ENCODE results near the gene ADSL. TPM values are rescaled to one million over a fixed set of nuclear protein-coding genes. Genes with fewer than 3 reads are reported as not detected.

The ADSL gene
- total and polyA plus RNA-seq, 2 of the 4 experiments (the other 2 are of a cell fraction) = 93.6 to 229 TPM

DNA sequence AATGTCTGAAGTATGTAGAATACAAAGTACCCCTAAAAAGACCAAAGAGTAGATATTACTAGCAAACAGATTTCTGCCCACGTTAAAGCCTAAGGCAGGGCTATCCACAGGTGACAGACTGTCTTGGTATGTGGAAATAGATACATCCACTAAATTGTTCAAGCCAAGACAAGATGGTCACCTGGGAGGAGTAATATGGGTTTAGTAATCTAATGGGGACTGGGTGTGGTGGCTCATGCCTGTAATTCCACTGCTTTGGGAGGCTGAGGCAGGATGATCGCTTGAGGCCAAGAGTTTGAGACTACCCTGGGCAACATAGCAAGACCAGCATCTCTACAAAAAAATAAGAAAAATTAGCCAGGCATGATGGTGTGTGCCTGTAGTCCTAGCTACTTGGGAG, 31.6 kb downstream of the ADSL start:
- H2BK20ac ChIP-seq (ENCODE audit: low read depth, low read length) = no peak overlapping the region
- no CpG with 5 or more reads among the region's 2 CpGs for WGBS, 2 experiments (ENCODE audit: extremely low coverage in 2 of 2, insufficient read length in 1 of 2)
- H3K36me3 ChIP-seq (ENCODE audit: control insufficient read depth, insufficient read depth, low read length) = no peaks in the 10 kb centered on the region
- H4K8ac ChIP-seq (ENCODE audit: low read depth in 2 of 2, low read length in 2 of 2) = no peak overlapping the region
- dilution Hi-C loops (cut with HindIII; ENCODE audit: low sequenced_read_pairs, unreplicated experiment) (no loop called here), in situ Hi-C loops (cut with MboI; ENCODE audit: low sequenced_read_pairs) (no loop called here), intact Hi-C loops (cut with micrococcal nuclease) (loop anchor here (10.0 kb wide), 1 partner anchor 517 kb away; no protein-coding TSS in a partner anchor)
- no peak overlapping the region for H3K14ac ChIP-seq (replicated peaks; ENCODE audit: low read depth, low read length)
- H2BK5ac ChIP-seq (ENCODE audit: low read depth, low read length, poor library complexity, severe bottlenecking) = no peak overlapping the region
- H2AFZ ChIP-seq (replicated peaks; ENCODE audit: low read length, poor library complexity) = no peak overlapping the region
- H3K4ac ChIP-seq (ENCODE audit: low read depth, low read length) = no peak overlapping the region
- ATAC-seq (ENCODE audit: low read depth) = 0 out of 2 replicates have a peak, but pooled peaks have one; percentile 21
- H4K5ac ChIP-seq (ENCODE audit: low read depth, low read length) = no peak overlapping the region
- peaks cover 28% of the 10 kb centered on the region for H4K20me1 ChIP-seq (ENCODE audit: insufficient read depth, low read length)
- POLR2A ChIA-PET (ENCODE audit: unreplicated experiment) = interaction anchor here (0.6 kb wide), 1 partner anchor 1217 kb away, joined by 3 read pairs; no protein-coding TSS in a partner anchor
- H3K9me3 ChIP-seq (ENCODE audit: control insufficient read depth, insufficient read depth, low read length) = no peaks in the 10 kb centered on the region
- H3K4me1 ChIP-seq (ENCODE audit: control insufficient read depth, insufficient read depth, low read length) = peaks cover 3% of the 10 kb centered on the region; the same call in 1 of the 2 replicates
- CTCF ChIA-PET = no interaction called here
- no peak overlapping the region for H2BK120ac ChIP-seq (ENCODE audit: low read depth, low read length)
- H3K9ac ChIP-seq (ENCODE audit: low read depth, low read length) = no peak overlapping the region
- H4K91ac ChIP-seq (ENCODE audit: insufficient read depth, low read depth, low read length) = no peak overlapping the region
- no peak overlapping the region for H3K18ac ChIP-seq (ENCODE audit: low read depth, low read length)
- no peak overlapping the region for H3K4me2 ChIP-seq (ENCODE audit: low read depth, low read length)
- no peak overlapping the region for H2AK5ac ChIP-seq (ENCODE audit: low read depth, low read length)
- H3K79me1 ChIP-seq (ENCODE audit: low read depth in 1 of 2, low read length in 2 of 2) = peaks cover 45 to 84% of the 10 kb centered on the region in 2 experiments
- TF ChIP-seq RAD21 (IDR thresholded peaks at IDR 0.05; ENCODE audit: low read length) = no peak
- no peak for TF ChIP-seq FOS (IDR thresholded peaks at IDR 0.05; ENCODE audit: low read depth, low read length)
- TF ChIP-seq NFE2L2 (IDR thresholded peaks at IDR 0.05; ENCODE audit: low read depth, low read length) = no peak
- TF ChIP-seq, protein P1, sequence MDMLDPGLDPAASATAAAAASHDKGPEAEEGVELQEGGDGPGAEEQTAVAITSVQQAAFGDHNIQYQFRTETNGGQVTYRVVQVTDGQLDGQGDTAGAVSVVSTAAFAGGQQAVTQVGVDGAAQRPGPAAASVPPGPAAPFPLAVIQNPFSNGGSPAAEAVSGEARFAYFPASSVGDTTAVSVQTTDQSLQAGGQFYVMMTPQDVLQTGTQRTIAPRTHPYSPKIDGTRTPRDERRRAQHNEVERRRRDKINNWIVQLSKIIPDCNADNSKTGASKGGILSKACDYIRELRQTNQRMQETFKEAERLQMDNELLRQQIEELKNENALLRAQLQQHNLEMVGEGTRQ (IDR thresholded peaks at IDR 0.05; ENCODE audit: low read depth, low read length) = no peak
- TF ChIP-seq CEBPB (IDR thresholded peaks at IDR 0.05; ENCODE audit: low read depth, low read length) = no peak
- TF ChIP-seq CHD1 (IDR thresholded peaks at IDR 0.05; ENCODE audit: low read depth, low read length) = no peak
- TF ChIP-seq MXI1 (IDR thresholded peaks at IDR 0.05; ENCODE audit: borderline replicate concordance, low read depth, low read length) = no peak
- no peak for TF ChIP-seq SMC3 (IDR thresholded peaks at IDR 0.05; ENCODE audit: low read depth, low read length)
- TF ChIP-seq MAFK (IDR thresholded peaks at IDR 0.05; ENCODE audit: low read depth, low read length) = no peak
- no peak for TF ChIP-seq RCOR1 (IDR thresholded peaks at IDR 0.05; ENCODE audit: insufficient replicate concordance, low read length)
- TF ChIP-seq BHLHE40 (IDR thresholded peaks at IDR 0.05; ENCODE audit: low read depth, low read length) = no peak
- no peak for TF ChIP-seq MAZ (IDR thresholded peaks at IDR 0.05; ENCODE audit: borderline replicate concordance, low read depth, low read length)
- TF ChIP-seq, protein P2, sequence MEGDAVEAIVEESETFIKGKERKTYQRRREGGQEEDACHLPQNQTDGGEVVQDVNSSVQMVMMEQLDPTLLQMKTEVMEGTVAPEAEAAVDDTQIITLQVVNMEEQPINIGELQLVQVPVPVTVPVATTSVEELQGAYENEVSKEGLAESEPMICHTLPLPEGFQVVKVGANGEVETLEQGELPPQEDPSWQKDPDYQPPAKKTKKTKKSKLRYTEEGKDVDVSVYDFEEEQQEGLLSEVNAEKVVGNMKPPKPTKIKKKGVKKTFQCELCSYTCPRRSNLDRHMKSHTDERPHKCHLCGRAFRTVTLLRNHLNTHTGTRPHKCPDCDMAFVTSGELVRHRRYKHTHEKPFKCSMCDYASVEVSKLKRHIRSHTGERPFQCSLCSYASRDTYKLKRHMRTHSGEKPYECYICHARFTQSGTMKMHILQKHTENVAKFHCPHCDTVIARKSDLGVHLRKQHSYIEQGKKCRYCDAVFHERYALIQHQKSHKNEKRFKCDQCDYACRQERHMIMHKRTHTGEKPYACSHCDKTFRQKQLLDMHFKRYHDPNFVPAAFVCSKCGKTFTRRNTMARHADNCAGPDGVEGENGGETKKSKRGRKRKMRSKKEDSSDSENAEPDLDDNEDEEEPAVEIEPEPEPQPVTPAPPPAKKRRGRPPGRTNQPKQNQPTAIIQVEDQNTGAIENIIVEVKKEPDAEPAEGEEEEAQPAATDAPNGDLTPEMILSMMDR (conservative IDR thresholded peaks at IDR 0.05; ENCODE audit: low read depth, low read length) = no peak
- TF ChIP-seq, protein P3, sequence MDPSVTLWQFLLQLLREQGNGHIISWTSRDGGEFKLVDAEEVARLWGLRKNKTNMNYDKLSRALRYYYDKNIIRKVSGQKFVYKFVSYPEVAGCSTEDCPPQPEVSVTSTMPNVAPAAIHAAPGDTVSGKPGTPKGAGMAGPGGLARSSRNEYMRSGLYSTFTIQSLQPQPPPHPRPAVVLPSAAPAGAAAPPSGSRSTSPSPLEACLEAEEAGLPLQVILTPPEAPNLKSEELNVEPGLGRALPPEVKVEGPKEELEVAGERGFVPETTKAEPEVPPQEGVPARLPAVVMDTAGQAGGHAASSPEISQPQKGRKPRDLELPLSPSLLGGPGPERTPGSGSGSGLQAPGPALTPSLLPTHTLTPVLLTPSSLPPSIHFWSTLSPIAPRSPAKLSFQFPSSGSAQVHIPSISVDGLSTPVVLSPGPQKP (IDR thresholded peaks at IDR 0.05; ENCODE audit: borderline replicate concordance, low read depth, low read length) = no peak
- TF ChIP-seq POLR2A (IDR thresholded peaks at IDR 0.05; ENCODE audit: low read depth, low read length) = no peak
- no peak for TF ChIP-seq RFX5 (IDR thresholded peaks at IDR 0.05; ENCODE audit: low read depth, low read length)
- no peak overlapping the region for H3K23ac ChIP-seq (ENCODE audit: low read depth, low read length)
- no peak overlapping the region for H3K4me3 ChIP-seq (ENCODE audit: insufficient read depth, low read depth, low read length)
- no peak overlapping the region for H3K56ac ChIP-seq (ENCODE audit: extremely low read depth, insufficient read depth, low read length)
- H3K27me3 ChIP-seq (ENCODE audit: control insufficient read depth, insufficient read depth, low read length) = no peaks in the 10 kb centered on the region
- no peak overlapping the region for H2AK9ac ChIP-seq (replicated peaks; ENCODE audit: low read depth, low read length, poor library complexity)
- no TSS peak for BruUV-seq (replicated peaks)
- no peak overlapping the region for H2BK15ac ChIP-seq (ENCODE audit: low read depth, low read length)
- H3K27ac ChIP-seq (ENCODE audit: insufficient read depth, low read length) = no peak overlapping the region
- DNase-seq = no peak
- H3K9me1 ChIP-seq (ENCODE audit: insufficient read depth, low read length) = peaks cover 18% of the 10 kb centered on the region
